Renal cortex interstitium (tissue), 15 donors: ENCODE data around the gene CHRNG. TPM values are rescaled to one million over a fixed set of nuclear protein-coding genes. Genes with fewer than 3 reads are reported as not detected.

ENCODE experiments used
- DNase-seq, 11 donors: peaks; one replicate each; pipeline ENCODE4 v3.0.0-alpha.2; 2013; ENCODE audit warnings: low read depth in 9 of 11, low spot score in 4 of 11; ENCODE audit errors: extremely low read depth in 1 of 11
- long read RNA-seq, 16 experiments: transcript quantifications; one replicate each; lab custom pipeline, GENCODE V29; 2026
- polyA plus RNA-seq, 3 donors: library from polyadenylated mRNA; unstranded; fragments of 120-200 nt; gene quantifications; one replicate each; pipeline ENCODE4 v1.2.1, GENCODE V29; 2013; ENCODE audit not compliant: insufficient read length in 3 of 3

CHRNG gene, protein sequence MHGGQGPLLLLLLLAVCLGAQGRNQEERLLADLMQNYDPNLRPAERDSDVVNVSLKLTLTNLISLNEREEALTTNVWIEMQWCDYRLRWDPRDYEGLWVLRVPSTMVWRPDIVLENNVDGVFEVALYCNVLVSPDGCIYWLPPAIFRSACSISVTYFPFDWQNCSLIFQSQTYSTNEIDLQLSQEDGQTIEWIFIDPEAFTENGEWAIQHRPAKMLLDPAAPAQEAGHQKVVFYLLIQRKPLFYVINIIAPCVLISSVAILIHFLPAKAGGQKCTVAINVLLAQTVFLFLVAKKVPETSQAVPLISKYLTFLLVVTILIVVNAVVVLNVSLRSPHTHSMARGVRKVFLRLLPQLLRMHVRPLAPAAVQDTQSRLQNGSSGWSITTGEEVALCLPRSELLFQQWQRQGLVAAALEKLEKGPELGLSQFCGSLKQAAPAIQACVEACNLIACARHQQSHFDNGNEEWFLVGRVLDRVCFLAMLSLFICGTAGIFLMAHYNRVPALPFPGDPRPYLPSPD
- polyA plus RNA-seq = 1 to 10 TPM; 1.1 to 1.6 (median 1.2) TPM
- long read RNA-seq, donor 1, partial matches to known transcripts = 0 of 1 reads
- long read RNA-seq, donor 1, other reads (novel, unspliced or antisense) = 0 of 1 reads
- long read RNA-seq, donor 2, partial matches to known transcripts = 0 of 1 reads
- long read RNA-seq, donor 2, other reads (novel, unspliced or antisense) = 0 of 1 reads
- long read RNA-seq, donor 3 = 0 reads
- long read RNA-seq, donor 4 = 0 reads
- long read RNA-seq, donor 5 = 0 reads
- long read RNA-seq, donor 6 = 0 reads
- long read RNA-seq, donor 7 = 0 reads
- long read RNA-seq, donor 8 = 0 reads
- long read RNA-seq, donor 9 = 0 reads
- long read RNA-seq, donor 10 = 0 reads
- long read RNA-seq, donor 11 = 0 reads
- long read RNA-seq, donor 12, partial matches to known transcripts = 0 of 1 reads
- long read RNA-seq, donor 12, other reads (novel, unspliced or antisense) = 0 of 1 reads
- long read RNA-seq, donor 13 = 0 reads
- long read RNA-seq, donor 14 = 0 reads
- long read RNA-seq, donor 15 = 0 reads
- long read RNA-seq, donor 16, partial matches to known transcripts = 0 of 1 reads
- long read RNA-seq, donor 16, other reads (novel, unspliced or antisense) = 0 of 1 reads

DNA sequence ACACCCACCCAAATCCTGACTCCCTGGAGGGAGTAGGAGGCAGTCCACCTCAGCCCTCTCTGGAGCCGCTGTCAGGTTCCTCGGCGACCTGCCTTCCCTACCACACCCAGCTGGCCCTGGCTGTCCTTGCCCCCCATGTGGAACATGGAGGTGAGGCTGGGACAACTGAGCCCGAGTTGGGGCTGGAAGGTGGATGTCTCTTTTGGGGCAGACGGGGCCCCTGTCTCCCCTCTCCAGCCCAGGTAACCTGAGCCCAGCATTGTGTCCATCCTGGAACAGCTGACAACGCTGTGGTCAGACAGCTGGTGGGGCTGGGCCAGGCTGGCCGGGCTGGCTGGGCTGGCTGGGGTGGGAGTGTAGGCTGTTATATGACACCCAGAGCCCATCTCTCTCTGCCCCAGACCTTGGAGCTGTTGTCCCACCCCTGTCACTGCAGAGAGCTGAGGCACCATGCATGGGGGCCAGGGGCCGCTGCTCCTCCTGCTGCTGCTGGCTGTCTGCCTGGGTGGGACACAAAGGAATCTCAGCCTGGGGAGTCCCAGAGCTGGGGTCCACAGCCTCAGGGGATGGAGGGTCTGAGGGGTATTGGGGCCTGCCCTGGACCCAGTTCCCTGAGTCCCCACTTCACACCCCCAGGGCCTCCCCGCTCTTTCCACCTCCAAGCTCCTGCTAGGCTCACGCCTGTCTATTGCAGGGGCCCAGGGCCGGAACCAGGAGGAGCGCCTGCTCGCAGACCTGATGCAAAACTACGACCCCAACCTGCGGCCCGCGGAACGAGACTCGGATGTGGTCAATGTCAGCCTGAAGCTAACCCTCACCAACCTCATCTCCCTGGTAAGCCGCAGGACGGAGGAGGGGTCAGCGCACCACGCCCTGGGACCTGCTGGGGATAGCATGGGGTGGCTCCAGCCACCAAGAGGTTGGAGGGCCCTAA, at the start of gene CHRNG:
Gene CHRNG, plus strand, starts transcription at position 395 of the 934 bp plus-strand sequence. Its CDS starts 56 bp downstream, at position 451.
- DNase-seq = peak in 1 of 11 donors; percentile 30

DNA sequence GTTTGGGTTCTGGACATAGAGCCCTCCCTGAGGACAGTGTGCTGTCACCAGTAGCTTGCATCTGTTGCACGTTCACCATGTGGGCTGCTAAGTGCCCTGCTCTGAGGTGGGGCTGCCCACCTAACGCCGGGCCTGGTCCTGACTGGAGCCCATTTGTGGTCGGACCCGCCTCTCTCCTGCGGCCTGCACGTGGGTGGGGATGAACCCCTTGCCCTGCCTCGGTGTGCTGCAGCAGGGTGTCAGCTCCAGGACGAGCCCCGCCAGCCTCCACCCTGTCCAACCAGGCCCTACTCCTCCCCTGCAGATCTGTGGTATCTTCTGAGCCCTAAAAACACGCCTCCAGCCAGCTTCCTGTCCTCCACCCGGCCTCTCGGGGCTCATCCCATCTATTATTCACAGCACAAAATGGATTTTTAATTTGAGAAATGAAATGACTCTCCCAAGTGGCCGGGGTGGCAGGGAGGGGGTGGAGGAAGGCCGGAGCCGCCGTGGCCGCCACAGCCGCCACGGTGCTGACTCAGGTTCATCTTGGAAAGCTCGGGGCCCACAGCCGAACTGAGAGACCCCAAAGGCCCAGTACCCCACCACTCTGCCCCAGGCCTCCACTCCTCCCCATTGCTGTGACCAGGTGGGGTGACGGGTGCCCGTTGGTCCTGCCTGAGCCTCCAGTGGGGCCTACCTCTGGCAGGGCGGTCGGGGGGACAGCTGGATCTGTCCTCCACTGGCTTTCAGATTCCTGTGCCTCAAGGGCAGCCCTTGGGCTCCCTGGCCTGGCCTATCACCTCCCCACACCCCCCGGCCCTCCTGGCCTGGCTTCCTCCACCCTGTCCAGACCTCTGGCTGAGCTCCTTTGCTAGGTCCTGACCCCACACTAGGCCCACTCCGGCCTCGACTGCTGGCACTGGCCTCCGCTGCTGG, 49.0 kb upstream of the CHRNG start:
- no peak for DNase-seq

DNA sequence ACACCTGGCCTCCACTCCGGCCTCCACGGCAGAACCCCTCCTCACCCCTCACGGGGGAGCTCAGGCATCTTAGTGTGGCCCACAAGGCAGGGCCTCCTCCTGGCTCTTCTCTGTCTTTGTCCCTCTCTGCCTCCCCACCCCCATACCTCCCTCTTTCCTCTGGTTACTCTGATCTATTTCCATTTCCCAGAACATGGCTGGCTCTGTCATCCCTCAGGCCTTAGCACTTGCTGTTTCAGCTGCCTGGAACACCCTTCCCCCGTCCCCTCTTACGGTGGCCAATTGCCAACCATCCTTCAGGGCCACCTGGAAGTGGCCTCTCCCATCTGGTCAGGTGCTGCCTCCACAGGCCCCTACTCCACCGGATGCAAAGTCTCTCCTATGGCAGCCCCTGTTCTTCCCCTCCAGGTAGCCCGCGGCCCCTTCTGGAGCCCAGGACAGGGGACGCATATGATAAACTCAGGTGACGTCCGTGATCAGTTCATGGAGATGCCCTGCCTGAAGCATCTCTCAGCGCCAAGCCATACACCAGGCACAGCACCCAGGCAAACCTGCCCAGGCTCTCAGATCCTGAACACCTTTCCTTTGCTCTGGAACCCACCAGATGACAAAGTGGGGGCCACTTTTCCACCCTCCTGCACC, 48.2 kb upstream of the CHRNG start:
- no peak for DNase-seq

DNA sequence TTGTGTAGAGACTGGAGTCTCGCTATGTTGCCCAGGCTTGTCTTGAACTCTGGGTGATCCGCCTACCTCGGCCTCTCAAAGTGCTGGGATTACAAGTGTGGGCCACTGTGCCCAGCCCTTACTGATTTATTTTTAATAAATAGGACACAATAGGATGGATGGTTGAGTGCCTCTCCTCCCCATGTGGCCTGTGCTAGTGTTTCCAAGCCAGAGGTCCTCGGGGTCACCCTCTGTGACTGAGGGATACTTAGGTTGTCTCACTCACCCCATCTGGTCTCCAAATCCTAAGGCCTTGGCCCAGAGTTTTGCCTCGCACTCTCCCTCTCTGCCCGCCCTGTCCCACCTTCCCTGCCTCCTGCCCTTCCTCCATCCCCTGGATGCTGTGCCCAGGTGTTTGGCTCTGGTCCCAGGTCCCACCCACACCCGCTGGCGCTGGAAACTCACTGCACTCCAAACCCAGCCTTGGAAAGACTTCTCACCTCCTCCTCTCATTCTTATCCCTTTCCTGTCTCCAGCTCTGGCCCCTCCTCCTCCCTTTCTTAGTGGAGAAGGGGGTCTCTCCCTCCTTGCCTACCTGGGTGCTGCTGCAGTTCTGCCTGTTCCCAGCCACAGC, 47.1 kb upstream of the CHRNG start:
- DNase-seq = no peak

DNA sequence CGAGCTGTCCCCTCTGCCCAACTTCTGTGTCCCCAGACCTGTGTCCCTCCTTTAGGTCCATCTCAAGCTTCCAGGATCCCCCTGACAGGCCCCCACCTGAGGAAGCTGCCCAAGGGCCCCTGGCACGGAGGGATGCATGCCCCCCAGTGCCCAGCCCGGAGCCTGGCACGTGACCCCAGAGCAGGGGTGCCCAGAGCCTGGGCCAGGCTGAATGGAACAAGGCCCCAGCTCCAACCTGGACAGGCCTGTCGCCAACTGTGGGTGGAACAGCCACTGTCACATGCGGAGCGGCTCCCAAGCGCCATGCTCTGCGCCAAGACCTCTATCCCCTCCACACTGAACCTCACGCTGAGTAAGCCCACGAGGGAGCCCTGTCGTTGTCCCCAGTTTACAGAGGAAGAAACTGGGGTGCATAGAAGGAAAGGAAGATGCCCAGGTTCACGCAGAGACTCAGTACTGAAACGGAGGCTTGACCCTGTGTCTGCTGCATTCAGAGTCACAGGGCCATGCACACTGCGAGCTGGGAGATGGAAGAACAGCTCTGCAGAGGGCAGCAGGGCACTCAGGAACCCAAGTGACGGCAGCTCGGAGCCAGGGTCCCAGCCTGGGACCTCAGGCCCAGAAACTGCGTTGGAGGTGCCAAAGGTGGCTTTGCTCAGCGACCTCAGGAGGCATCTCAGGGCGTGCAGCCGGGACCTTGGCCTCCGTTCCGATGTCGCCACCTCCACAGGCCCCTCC, 46.4 kb upstream of the CHRNG start:
- no peak for DNase-seq

DNA sequence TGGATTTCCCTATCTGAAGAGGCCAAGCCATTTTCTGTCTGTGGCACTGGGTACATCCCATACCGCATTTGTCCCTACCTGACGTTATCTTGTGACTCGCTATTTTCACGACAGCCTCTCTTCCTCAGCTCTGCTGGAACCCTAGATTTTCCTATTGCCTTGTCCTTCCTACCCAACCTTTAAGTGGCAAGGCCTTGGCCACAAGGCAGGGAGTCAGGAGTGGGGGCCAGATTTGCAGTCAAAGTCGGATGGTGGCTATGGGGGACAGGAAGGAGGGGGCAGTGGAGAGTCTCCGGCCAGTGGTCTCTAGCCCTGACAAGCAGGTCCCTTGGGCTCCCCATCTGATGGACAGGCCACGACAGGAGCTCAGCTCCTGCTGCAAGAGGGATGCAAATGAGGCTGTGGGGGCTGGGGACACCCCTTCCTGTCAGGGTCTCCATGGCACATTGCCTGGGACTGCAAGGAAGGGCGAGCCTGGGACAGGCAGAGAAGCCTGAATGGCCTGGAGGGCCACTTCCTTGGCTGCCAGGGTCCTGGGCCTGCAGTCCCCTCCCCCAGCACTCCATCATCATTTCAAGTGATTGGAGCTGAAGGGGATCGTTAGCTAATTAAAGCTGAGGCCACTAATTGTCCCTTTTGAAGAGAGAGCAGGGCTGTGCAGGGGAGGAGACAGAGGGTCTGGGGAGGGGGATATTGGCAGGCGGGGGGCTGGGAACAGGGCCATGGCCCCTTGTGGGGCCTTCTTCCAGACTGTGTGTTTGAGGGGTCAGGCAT, 45.6 kb upstream of the CHRNG start:
- no peak for DNase-seq

DNA sequence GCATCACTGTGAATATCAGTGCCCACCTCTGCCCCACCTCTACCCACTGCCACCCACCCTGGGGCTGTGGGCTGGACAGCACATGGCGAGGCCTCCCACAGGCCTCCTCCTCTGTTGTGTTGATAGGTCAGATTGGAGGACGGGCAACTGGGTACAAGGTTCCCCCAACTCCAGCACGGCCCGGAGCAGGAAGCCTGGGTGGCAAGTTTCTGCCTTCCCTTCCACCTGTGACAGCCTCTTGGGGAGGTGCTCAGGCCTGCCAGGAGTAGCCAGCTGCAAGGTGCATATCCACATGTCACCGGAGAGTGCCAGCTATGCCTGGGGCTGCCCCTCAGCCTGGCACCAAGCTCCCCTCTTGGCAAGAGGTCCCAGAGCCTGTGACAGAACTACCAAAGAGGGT, 45.0 kb upstream of the CHRNG start:
- no peak for DNase-seq

DNA sequence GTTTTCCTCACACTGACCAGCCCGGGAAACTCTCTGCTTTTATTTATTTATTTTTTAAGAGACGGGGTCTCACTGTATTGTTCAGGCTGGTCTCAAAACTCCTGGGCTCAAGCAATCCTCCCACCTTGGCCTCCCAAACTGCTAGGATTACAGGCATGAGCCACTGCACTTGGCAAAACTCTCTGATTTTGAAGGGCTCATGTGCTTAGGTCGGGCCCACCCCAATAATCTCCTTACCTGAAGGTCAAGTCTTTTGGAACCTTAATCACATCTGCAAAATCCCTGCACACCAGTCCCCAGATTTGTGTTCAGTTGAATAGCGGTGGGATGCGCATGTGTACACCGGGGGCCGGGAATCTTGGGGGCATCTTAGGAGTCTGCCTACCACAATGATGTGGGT, 44.2 kb upstream of the CHRNG start:
- DNase-seq = no peak

DNA sequence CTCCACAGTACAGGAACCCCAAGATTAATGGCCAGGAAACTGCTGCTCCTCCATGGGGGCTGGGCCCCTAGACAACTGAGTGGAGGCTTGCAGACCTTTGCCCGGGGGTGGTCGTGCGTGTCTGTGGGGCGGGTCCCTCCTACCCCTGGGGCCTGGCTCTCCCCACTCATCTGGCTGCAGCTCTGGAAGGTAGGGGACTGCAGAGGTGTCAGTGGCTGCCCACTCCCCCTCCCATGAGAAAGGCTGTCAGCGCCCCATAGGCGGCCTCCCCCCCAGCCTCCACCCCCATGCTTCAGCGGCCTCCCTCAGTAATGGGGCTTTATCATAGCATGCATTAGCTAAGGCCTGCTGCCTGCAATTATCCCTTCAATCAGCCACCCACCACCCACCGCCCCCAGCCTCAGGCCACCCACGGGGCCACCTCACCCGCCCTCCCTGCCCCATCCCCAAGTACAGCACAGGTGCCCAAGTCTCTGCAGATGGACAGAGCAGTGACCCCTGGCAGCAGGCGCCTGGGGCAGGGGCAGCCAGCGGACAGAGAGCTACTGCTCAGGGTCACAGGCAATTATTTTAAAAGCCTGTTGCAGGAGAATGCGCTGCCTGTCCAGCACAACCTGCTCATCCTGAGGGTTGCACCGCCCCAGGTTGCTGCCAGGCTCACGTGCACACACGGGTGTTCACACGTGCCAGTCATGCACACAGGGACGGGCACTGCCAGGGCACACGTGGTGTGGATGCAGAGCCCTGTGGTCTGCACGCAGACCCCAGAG, 42.8 kb upstream of the CHRNG start:
- no peak for DNase-seq

DNA sequence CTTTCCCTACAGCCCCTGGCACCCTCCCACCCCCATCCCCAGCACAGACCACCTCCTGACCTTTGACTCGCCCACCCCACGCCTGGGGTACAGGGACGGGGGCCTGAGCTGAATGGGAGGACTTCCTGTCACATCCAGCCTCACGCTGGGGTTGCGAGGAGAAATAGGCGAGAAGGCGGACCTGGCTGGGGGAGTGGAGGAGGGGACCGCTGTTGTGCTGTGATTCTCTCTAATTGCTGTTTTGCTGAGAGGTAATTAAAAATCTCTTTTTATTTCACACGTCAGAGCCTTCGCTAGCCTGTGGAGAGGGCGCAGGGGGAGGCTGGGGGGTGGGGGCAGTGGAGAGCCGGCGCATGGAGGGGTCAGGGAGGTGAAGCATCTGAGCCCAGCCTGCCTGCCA, 42.1 kb upstream of the CHRNG start:
- DNase-seq = no peak

DNA sequence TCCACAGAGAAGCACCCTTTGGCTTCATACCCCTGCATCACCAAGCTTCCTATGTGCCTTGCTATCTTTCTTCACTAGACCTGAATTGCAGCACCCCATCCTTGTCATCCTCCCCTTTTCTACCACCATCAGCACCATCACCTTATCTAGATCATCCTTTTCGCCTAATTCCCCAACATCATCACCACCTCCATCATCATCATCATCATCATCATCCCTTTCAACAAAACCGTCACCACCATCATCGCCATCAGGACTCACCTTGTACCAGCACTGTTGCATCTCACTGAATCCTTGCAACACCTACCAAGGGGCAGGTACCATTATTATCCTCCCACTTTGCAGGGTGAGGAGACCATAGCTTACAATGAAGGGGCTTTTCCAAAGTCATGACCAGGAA, 41.0 kb upstream of the CHRNG start:
- no peak for DNase-seq

DNA sequence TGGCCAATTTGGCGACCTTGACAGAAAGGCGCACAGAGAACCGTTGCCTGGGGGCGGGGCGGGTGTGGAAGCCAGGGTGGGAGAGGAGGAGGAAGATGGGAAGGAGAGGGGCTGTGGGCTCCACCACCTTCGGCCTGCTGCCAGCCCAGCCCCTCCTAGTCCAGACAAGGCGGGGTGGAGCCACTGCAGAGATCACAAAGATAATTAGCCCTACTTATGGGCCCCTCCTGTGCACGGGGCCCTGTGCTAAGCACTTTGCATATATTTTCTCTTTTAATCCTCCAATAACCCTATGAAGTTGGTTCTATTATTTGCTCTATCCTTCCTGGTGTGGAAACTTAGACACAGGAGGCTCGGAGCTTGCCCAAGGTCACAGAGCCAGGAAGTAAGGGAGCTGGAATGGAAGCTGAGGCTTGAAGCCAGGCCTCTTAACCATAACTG, 38.1 kb upstream of the CHRNG start:
- DNase-seq = no peak

DNA sequence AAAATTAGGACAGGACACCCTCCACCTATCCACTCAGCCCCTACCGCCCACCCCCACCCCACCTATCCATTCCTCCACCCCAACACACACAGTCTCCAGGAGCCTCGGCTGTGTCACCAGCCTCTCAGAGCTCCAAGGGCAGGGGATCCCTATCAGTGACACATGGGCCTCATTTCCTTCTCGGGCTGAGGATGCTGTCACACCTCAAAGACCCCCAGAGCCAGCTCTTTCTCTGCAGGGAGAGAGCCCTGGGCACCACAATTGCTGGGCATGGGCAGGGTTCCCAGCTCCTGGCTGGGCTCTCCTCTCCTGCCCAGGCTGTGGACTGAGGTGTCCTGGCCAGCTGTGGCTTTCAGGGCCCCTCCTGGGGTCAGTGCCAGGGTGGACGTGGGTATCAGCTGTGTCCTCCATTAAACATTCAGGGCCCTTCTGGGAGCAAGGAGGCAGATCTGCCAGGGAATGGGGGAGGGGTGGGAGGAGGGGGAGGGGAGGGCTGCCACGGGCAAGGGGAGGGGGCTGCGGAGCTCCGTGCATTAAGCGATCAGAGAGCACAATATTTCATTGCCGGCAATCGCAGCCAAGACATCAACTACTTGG, 37.6 kb upstream of the CHRNG start:
- DNase-seq = no peak

DNA sequence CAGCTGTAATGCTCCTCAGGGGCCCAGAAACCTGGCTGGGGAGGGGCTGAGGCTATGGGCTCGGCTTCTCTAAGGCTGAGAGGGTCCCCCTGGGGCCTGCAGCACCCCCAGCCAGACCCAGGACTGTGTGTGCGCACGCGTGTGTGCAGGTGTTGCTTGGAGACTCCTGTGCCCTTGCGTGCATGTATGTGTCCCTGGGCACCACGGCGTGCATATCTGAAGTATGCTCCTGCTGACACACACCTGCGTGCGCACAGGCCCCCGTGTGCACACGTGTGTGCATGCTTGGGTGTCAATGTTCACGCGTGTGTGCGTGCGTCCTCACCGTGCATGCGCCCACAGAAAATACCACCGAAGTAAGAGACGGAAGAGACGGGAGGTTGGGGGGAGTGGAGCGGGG, 37.0 kb upstream of the CHRNG start:
- DNase-seq = no peak
